K562 (cell line): Measurements from ENCODE around the gene PNPO. TPM values are rescaled to one million over a fixed set of nuclear protein-coding genes. Genes with fewer than 3 reads are reported as not detected.
A peak's percentile ranks its signal among the peaks of the same experiment; 100 is the strongest.

Source experiments
- CBFA2T2 ChIP-seq: fragments of 450-650 bp; conservative IDR thresholded peaks from 2 replicates; pipeline ENCODE4 v1.6.1; 2017; ENCODE audit warnings: mild to moderate bottlenecking
- CTBP1 ChIP-seq: fragments of 450-650 bp; IDR thresholded peaks from 2 replicates; pipeline ENCODE4 v1.6.1; 2016; ENCODE audit warnings: borderline replicate concordance
- DPF2 ChIP-seq: fragments of 450-650 bp; IDR thresholded peaks from 2 replicates; pipeline ENCODE4 v1.6.1; 2016
- EP300 ChIP-seq: IDR thresholded peaks from 2 replicates; pipeline ENCODE4 v1.6.1; 2012; ENCODE audit warnings: low read length, improper control_type of control experiment
- ESRRA ChIP-seq: fragments of 450-650 bp; IDR thresholded peaks from 2 replicates; pipeline ENCODE4 v1.6.1; 2014; ENCODE audit warnings: low read depth, mild to moderate bottlenecking, moderate library complexity, borderline replicate concordance
- FOS ChIP-seq: IDR thresholded peaks from 3 replicates; pipeline ENCODE4 v1.6.1; 2011; ENCODE audit not compliant: insufficient read length; ENCODE audit errors: extremely low read depth
- HLTF ChIP-seq: fragments of 450-650 bp; IDR thresholded peaks from 2 replicates; pipeline ENCODE4 v1.6.1; 2016
- KDM1A ChIP-seq, 2 experiments: fragments of 450-650 bp; IDR thresholded peaks; 2 replicates each; pipeline ENCODE4 v1.6.1; 2016; ENCODE audit warnings: mild to moderate bottlenecking in 2 of 2
- LEF1 ChIP-seq: fragments of 450-650 bp; IDR thresholded peaks from 2 replicates; pipeline ENCODE4 v1.6.1; 2016; ENCODE audit warnings: mild to moderate bottlenecking
- MIER1 ChIP-seq: fragments of 450-650 bp; IDR thresholded peaks from 2 replicates; pipeline ENCODE4 v1.6.1; 2016; ENCODE audit warnings: antibody characterized with exemption, mild to moderate bottlenecking, low read depth
- MTA2 ChIP-seq: fragments of 450-650 bp; IDR thresholded peaks from 2 replicates; pipeline ENCODE4 v1.6.1; 2016; ENCODE audit warnings: low read depth
- NR2C1 ChIP-seq, 2 experiments: fragments of 450-650 bp; IDR thresholded peaks; 2 replicates each; pipeline ENCODE4 v1.6.1; 2017; ENCODE audit warnings: mild to moderate bottlenecking in 2 of 2, antibody characterized with exemption in 1 of 2, inconsistent platforms in 1 of 2, missing compliant biosample characterization in 1 of 2, missing genetic modification characterization in 1 of 2
- PBX2 ChIP-seq, 2 experiments: IDR thresholded peaks in 1 of 2; conservative IDR thresholded peaks in 1 of 2; 2 replicates each; pipeline ENCODE4 v1.6.1; 2016; ENCODE audit warnings: low read depth in 2 of 2, mild to moderate bottlenecking in 1 of 2, missing compliant biosample characterization in 1 of 2, missing genetic modification characterization in 1 of 2, moderate library complexity in 1 of 2
- PKNOX1 ChIP-seq: fragments of 450-650 bp; IDR thresholded peaks from 2 replicates; pipeline ENCODE4 v1.6.1; 2016
- PRDM10 ChIP-seq: fragments of 450-650 bp; IDR thresholded peaks from 2 replicates; pipeline ENCODE4 v1.6.1; 2018; ENCODE audit not compliant: partially characterized antibody
- SMARCA4 ChIP-seq: fragments of 450-650 bp; IDR thresholded peaks from 2 replicates; pipeline ENCODE4 v1.6.1; 2016
- TAL1 ChIP-seq: fragments of 450-650 bp; IDR thresholded peaks from 2 replicates; pipeline ENCODE4 v1.6.1; 2016; ENCODE audit warnings: mild to moderate bottlenecking
- TCF3 ChIP-seq: sonication (generic); formaldehyde crosslinking; IDR thresholded peaks from 2 replicates; pipeline ENCODE4 v1.4.0; 2020; ENCODE audit warnings: mild to moderate bottlenecking, missing genetic modification reagents
- TEAD4 ChIP-seq, 2 experiments: sonication (generic) in 1 of 2; formaldehyde crosslinking in 1 of 2; IDR thresholded peaks; 2 replicates each; pipeline versions ENCODE4 v1.6.1 to v1.8.0; 2012 to 2022; ENCODE audit warnings: borderline replicate concordance in 1 of 2, inconsistent platforms in 1 of 2, low read length in 1 of 2, mild to moderate bottlenecking in 1 of 2, missing genetic modification reagents in 1 of 2
- ZEB2 ChIP-seq: fragments of 450-650 bp; IDR thresholded peaks from 2 replicates; pipeline ENCODE4 v1.6.1; 2016
- ZNF212 ChIP-seq: fragments of 450-650 bp; formaldehyde crosslinking; IDR thresholded peaks from 2 replicates; pipeline ENCODE4 v1.4.0; 2020; ENCODE audit warnings: mild to moderate bottlenecking
- ZNF354B ChIP-seq: fragments of 250-450 bp; sonication (Bioruptor Pico); IDR thresholded peaks from 2 replicates; pipeline ENCODE4 v1.4.0; 2020
- polyA plus RNA-seq, 8 experiments: library from polyadenylated mRNA; depleted of rRNA in 4 of 8; stranded (reverse) in 5 of 8; unstranded in 3 of 8; fragments of >200 nt; fragmentation: Nextera tagmentation in 2 of 8; fragmentation: Illumina TruSeq in 1 of 8; extraction: Ambion mirVana in 2 of 8; extraction: Trizol in 1 of 8; gene quantifications; 2 replicates each; pipeline versions ENCODE4 v1.2.1 to v1.2.3, GENCODE V29; 2011 to 2014; ENCODE audit warnings: inconsistent platforms in 1 of 8, missing spikeins in 1 of 8
- total RNA-seq, 7 experiments: library from RNA; depleted of rRNA in 6 of 7; stranded (reverse); fragments of >200 nt in 6 of 7; fragmentation: Illumina TruSeq in 2 of 7; extraction: Trizol in 2 of 7; gene quantifications; 2 replicates each; pipeline versions ENCODE4 v1.2.1 to v1.2.3, GENCODE V29; 2011 to 2021; ENCODE audit warnings: low replicate concordance in 1 of 7

Gene PNPO
- total and polyA plus RNA-seq, 9 of the 15 experiments (the other 6 are each of a cell fraction or from before 2014, with no cell fraction given) = 16.6 to 39.0 (median 27.4) TPM

DNA sequence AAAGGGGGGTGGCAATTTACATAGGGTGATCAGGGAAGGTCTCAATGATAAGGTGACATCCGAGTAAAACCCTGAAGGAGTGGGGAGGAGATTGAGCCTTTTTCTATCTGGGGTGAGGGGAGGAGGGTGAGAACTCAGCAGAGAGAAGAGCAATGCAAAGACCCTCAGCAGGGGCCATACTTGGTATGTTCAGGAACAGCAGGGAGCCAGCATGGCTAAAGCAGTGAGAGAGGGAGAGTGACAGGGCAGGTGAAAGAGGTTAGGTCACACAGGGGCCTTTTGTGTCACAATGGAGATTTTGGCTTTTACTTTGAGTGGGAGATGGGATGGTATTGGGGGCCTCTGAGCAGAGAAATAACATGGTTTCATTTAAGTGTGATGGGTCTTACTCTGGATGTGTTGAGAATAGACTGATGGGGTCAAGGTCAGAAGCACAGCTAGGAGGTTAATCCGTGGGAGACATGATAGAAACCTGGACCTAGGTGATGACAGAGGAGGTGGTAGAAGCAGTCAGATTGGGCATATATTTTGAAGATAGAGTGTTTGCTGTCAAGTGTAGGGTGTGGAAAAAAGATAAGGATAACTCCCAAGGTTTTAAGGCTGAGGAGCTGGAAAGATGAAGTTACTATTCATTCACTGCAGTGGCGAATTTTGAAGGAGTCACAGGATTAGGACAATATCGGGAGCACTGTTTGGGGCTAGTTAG lies 39.2 kb upstream of the PNPO start (continued):
- TF ChIP-seq PRDM10 = no peak
- TF ChIP-seq PBX2 (CRISPR knock-in tag; IDR thresholded peaks at IDR 0.05; ENCODE audit: low read depth) = no peak
- TF ChIP-seq PBX2 (tag; conservative IDR thresholded peaks at IDR 0.05; ENCODE audit: low read depth) = peak; percentile 95
- peak; percentile 57; the same call in 1 of the 2 replicates for TF ChIP-seq DPF2
- TF ChIP-seq LEF1 = 0 out of 2 replicates have a peak, but pooled peaks have one; percentile 53
- no peak for TF ChIP-seq HLTF
- no peak for TF ChIP-seq ZNF354B (CRISPR knock-in tag)
- TF ChIP-seq ESRRA = peak; percentile 85
- no peak for TF ChIP-seq ZNF212 (CRISPR knock-in tag)
- TF ChIP-seq EP300 = peak; percentile 45; the same call in 1 of the 2 replicates
- 0 out of 2 replicates have a peak, but pooled peaks have one; percentile 23 for TF ChIP-seq MTA2
- TF ChIP-seq FOS = no peak
- TF ChIP-seq TAL1 = peak; percentile 61
- peak; percentile 91 to 94 for TF ChIP-seq KDM1A (IDR thresholded peaks at IDR 0.05)
- TF ChIP-seq CTBP1 = peak; percentile 65; the same call in 1 of the 2 replicates
- no peak; the same call in 1 of the 2 replicates for TF ChIP-seq NR2C1 (IDR thresholded peaks at IDR 0.05)
- TF ChIP-seq NR2C1 (tag; IDR thresholded peaks at IDR 0.05) = peak; percentile 45
- no peak for TF ChIP-seq MIER1
- peak; percentile 55; the same call in 1 of the 2 replicates for TF ChIP-seq TEAD4 (IDR thresholded peaks at IDR 0.05; ENCODE audit: low read length)
- no peak for TF ChIP-seq TEAD4 (CRISPR knock-in tag; IDR thresholded peaks at IDR 0.05; ENCODE audit: borderline replicate concordance)
- peak; percentile 71 for TF ChIP-seq CBFA2T2
- TF ChIP-seq SMARCA4 = peak; percentile 51; the same call in 1 of the 2 replicates
- TF ChIP-seq PKNOX1 = peak; percentile 68; the same call in 1 of the 2 replicates
- peak; percentile 85 for TF ChIP-seq ZEB2
- TF ChIP-seq TCF3 (CRISPR knock-in tag) = peak; percentile 56
- TF ChIP-seq, all 486 proteins: peak for 24
